ENCODE measurements around the gene ABCG4.

The ABCG4 gene

DNA sequence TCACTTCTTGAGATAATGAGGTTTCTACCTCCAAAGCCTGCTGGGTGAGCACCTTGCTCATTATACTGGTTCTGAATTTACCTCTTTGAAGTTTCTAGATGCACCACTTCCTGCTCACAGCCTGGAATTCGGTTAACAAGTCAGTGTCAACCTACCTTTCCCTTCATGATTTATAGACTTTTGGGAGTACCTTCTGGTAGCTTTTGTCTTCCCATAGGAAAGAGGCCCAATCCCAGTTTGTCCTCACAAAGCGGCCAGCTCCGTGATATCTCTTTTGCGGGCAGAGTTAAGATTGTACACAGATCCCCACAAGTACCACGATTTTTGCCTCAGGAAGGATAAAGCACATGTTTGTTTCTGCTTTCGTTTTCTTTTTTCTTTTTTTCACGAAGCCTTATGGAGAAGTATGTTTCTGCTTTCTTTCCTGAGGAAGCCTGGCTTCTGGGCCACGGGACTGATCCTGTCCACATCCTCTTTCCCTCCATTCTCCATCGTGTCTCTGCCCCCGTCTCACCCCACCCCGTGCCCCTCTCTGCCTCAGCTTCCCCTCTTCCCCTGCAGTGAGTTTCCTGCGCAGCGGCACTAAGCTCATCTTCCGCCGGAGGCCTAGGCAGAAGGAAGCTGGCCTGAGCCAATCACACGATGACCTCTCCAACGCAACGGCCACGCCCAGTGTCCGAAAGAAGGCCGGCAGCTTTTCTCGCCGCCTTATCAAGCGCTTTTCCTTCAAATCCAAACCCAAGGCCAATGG, 33.2 kb upstream of the ABCG4 start:
- Histone ChIP-seq H3K27me3 (no peaks in the 10 kb centered on the region), H3K9me3 (no peaks in the 10 kb centered on the region), H3K36me3 (peaks cover 31% of the 10 kb centered on the region), H3K4me3 (ENCODE audit: low read depth, low read length) (no peak overlapping the region), H3K4me1 (no peaks in the 10 kb centered on the region)
- no peak for DNase-seq
- TF ChIP-seq, protein P1, sequence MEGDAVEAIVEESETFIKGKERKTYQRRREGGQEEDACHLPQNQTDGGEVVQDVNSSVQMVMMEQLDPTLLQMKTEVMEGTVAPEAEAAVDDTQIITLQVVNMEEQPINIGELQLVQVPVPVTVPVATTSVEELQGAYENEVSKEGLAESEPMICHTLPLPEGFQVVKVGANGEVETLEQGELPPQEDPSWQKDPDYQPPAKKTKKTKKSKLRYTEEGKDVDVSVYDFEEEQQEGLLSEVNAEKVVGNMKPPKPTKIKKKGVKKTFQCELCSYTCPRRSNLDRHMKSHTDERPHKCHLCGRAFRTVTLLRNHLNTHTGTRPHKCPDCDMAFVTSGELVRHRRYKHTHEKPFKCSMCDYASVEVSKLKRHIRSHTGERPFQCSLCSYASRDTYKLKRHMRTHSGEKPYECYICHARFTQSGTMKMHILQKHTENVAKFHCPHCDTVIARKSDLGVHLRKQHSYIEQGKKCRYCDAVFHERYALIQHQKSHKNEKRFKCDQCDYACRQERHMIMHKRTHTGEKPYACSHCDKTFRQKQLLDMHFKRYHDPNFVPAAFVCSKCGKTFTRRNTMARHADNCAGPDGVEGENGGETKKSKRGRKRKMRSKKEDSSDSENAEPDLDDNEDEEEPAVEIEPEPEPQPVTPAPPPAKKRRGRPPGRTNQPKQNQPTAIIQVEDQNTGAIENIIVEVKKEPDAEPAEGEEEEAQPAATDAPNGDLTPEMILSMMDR (IDR thresholded peaks at IDR 0.05; ENCODE audit: low read depth, low read length), result no peak

DNA sequence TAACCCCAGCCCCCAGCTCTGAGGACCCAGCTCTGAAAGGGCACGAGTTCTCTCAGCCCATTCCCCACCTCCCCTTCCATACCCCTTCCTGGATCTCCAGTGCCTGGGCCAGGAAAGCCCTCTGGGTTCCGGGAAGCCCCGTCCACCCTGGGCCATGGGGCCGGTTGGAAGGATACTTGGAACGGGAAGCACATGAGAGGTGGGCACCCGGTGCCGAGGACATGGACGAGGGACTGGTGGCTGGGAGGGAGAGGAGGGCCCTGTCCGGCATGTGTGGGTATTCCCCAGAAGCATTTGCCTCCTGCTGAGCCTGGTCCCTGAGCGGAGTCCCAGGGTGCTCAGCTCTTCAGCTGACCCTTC, 32.6 kb upstream of the ABCG4 start:
- TF ChIP-seq, protein P1 (IDR thresholded peaks at IDR 0.05; ENCODE audit: low read depth, low read length), result no peak
- peaks cover 25% of the 10 kb centered on the region for H3K36me3 ChIP-seq
- no peaks in the 10 kb centered on the region for H3K9me3 ChIP-seq
- no peaks in the 10 kb centered on the region for H3K4me1 ChIP-seq
- H3K4me3 ChIP-seq (ENCODE audit: low read depth, low read length), result no peak overlapping the region
- no peak for DNase-seq
- no peaks in the 10 kb centered on the region for H3K27me3 ChIP-seq

DNA sequence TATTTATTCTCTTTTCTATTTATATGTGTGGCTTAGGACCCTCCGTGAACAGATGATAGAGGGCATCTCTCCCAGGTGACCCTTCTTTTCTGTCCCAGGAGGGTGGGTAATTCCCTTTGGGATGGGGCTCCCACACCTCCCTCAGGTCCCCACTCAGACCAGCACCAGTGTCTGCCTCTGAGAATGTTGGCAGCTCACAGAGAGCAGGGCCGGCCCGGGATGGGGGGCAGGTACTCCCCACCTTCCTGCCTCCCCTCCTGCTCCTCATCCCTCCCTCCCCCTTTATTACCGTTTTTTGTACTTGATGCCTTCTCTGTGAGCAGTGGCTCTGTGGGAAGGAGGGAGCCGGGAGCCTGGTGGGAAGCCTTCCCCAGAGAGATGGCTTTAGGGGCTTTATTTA, 32.3 kb upstream of the ABCG4 start:
- DNase-seq, result no peak
- TF ChIP-seq, protein P1 (IDR thresholded peaks at IDR 0.05; ENCODE audit: low read depth, low read length), result no peak
- H3K4me1 ChIP-seq, result no peaks in the 10 kb centered on the region
- no peaks in the 10 kb centered on the region for H3K27me3 ChIP-seq
- no peak overlapping the region for H3K4me3 ChIP-seq (ENCODE audit: low read depth, low read length)
- no peaks in the 10 kb centered on the region for H3K9me3 ChIP-seq
- peaks cover 21% of the 10 kb centered on the region for H3K36me3 ChIP-seq

DNA sequence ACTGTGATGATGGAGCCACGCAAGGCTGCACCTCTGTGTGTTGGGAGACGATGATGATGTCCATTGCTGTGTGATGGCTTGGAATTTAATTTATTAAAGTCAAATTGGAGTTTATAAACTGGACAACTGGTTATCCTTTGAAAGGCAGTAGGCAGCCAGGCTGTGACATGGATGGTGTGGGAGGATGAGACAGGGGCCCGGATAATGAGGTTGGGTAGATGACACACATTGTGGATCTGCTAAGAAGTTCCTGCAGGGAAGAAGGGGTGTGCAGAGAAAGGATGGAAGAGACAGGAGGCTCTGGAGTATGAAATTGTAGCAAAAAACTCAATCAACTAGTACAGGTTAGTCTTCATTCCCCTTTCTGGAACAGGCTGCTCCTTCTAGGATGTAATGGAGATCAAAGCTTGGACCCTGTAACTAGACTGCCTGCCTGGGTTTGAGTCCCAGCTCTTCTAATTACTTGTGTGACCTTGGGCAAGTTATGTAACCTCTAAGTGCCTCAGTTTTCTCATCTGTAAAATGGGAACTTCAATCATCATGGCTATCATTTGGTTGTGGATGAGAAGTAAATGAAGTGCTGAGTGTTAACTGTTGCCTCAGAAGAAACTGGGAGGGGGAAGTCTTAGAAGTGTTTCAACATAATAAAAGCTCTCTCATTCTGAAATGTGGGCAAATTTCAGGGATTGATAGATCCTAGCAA, 31.7 kb upstream of the ABCG4 start:
- Histone ChIP-seq H3K36me3 (peaks cover 17% of the 10 kb centered on the region), H3K27me3 (no peaks in the 10 kb centered on the region)
- TF ChIP-seq, protein P1 (IDR thresholded peaks at IDR 0.05; ENCODE audit: low read depth, low read length), result no peak

DNA sequence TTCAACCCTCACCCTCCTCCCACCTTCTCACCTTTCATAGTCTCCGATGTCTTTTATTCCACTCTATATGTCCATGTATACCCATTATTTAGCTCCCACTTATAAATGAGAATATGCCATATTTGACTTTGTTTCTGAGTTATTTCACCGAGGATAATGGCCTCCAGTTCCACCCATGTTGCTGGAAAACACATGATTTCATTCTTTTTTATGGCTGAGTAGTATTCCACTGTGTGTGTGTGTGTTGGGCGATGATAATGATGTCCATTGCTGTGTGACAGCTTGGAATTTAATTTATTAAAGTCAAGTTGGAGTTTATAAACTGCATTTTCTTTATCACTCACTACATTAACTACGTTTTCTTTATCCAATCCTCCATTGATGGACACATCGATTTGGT, 30.6 kb upstream of the ABCG4 start:
- TF ChIP-seq, protein P1 (IDR thresholded peaks at IDR 0.05; ENCODE audit: low read depth, low read length), result no peak
- Histone ChIP-seq H3K9me3 (no peaks in the 10 kb centered on the region), H3K4me1 (no peaks in the 10 kb centered on the region), H3K4me3 (ENCODE audit: low read depth, low read length) (no peak overlapping the region), H3K36me3 (peaks cover 11% of the 10 kb centered on the region), H3K27me3 (no peaks in the 10 kb centered on the region)
- no peak for DNase-seq

More for the DNA sequence above, 31.7 kb upstream of the ABCG4 start:
- no peak overlapping the region for H3K4me3 ChIP-seq (ENCODE audit: low read depth, low read length)
- no peaks in the 10 kb centered on the region for H3K9me3 ChIP-seq
- DNase-seq, result no peak
- H3K4me1 ChIP-seq, result no peaks in the 10 kb centered on the region

DNA sequence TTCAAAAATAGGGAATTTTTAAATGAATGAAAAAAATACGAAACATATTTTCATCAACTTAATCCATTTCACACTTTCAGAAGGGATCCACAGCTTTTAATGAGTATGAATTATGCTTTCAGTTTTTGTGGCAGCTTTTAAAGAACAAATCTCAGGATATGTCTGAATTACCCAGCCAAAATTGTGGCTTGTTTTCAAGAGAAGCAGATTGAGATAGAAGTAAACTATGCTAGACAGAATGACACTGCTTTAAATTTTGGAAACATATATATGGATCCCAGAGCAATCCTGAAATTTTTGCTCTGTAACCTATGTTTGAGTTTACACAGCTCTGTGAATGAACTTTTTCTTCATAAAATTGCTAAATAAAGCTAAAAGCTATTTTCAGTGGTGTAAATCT, 29.9 kb upstream of the ABCG4 start:
- no peaks in the 10 kb centered on the region for H3K9me3 ChIP-seq
- no peak overlapping the region for H3K4me3 ChIP-seq (ENCODE audit: low read depth, low read length)
- TF ChIP-seq, protein P1 (IDR thresholded peaks at IDR 0.05; ENCODE audit: low read depth, low read length), result no peak
- H3K4me1 ChIP-seq, result no peaks in the 10 kb centered on the region
- DNase-seq, result no peak
- peaks cover 9% of the 10 kb centered on the region for H3K36me3 ChIP-seq
- no peaks in the 10 kb centered on the region for H3K27me3 ChIP-seq
